Dendritic cell treated with granulocyte-macrophage colony-stimulating factor and Interleukin-4, amounts not matched to agents 40 ng/mL and 50 ng/mL, for 4 days (primary cell): ENCODE results near the gene NABP2.
A peak's percentile ranks its signal among the peaks of the same experiment; 100 is the strongest.

Source experiments
- H3K27ac Mint-ChIP-seq: one replicate; pipeline ENCODE4 v1.8.0; 2022; ENCODE audit warnings: mild to moderate bottlenecking, mixed read lengths
- H3K27me3 Mint-ChIP-seq: one replicate; pipeline ENCODE4 v1.8.0; 2022; ENCODE audit warnings: mild to moderate bottlenecking, mixed read lengths
- H3K36me3 Mint-ChIP-seq: one replicate; pipeline ENCODE4 v1.8.0; 2022; ENCODE audit warnings: low read depth, mixed read lengths
- H3K4me1 Mint-ChIP-seq: one replicate; pipeline ENCODE4 v1.8.0; 2022; ENCODE audit warnings: low read depth, mixed read lengths
- H3K4me3 Mint-ChIP-seq: one replicate; pipeline ENCODE4 v1.8.0; 2022; ENCODE audit warnings: mild to moderate bottlenecking, moderate library complexity, mixed read lengths
- H3K9me3 Mint-ChIP-seq: one replicate; pipeline ENCODE4 v1.8.0; 2022; ENCODE audit warnings: mixed read lengths
- intact Hi-C: fragments of 100-400 bp; cut with micrococcal nuclease; formaldehyde crosslinking; loops from one replicate; pipeline ENCODE4 v1.15.0; 2022

The NABP2 gene

DNA sequence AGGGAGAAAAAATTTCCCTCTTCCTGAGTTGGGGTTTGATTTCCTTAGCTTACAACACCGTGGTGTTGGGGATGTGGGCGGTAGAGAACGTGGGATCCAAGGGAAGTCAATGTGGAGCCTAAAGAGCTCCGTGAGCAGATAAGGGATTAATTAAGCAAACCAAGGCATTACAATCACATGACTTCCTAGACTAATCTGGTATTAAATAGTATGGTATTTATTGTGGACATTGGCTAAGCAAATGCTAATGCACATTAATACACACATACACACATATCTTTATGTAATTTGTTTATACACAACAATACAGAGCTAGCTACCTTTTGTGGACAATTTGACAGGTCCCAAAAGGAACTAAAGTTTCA is 1.6 kb upstream of the NABP2 start:
- intact Hi-C loops = loop anchor here (2.0 to 5.0 kb wide), 2 partner anchors 16 to 35 kb away; partner anchors contain the start of gene ANKRD52
- no peaks in the 10 kb centered on the region for H3K27me3 Mint-ChIP-seq

DNA sequence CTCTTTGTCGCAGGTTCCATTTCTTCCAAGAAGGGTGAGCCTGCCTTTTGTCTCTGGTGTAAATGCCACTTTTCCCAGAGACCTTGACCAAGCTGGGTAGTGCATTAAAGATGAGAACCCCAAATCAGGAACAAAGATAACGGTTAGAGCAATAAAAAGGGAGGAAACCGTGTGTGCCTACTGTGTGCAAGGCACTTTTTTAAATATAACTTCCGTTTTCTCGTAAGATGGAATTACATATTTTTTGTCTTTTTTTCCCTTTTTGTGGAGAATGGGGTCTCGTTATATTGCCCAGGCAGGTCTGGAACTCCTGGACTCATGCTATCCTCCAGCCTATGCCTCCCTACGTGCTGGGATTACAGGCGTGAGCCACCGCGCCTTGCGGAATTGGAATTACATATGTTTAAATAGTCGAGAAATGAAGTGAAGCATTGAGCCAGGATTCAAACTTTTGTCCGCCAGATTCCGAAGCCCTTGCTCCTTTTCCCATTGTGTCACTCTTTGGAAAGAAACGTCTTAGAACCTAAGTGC is 506 bp upstream of the NABP2 start:
- Mint-ChIP-seq H3K4me1 (peaks cover 52% of the 10 kb centered on the region), H3K36me3 (peaks cover 28% of the 10 kb centered on the region), H3K27ac (peak overlapping the region; percentile 100), H3K27me3 (no peaks in the 10 kb centered on the region), H3K4me3 (peak overlapping the region; percentile 81), H3K9me3 (no peaks in the 10 kb centered on the region)
- intact Hi-C loops = loop anchor here (1.0 to 5.0 kb wide), 4 partner anchors 17 to 104 kb away; partner anchors contain the start of gene ANKRD52

More for the DNA sequence above, 1.6 kb upstream of the NABP2 start:
- Mint-ChIP-seq H3K4me3 (peak overlapping the region; percentile 99), H3K4me1 (peaks cover 52% of the 10 kb centered on the region), H3K9me3 (no peaks in the 10 kb centered on the region), H3K36me3 (peaks cover 22% of the 10 kb centered on the region), H3K27ac (peak overlapping the region; percentile 100)

DNA sequence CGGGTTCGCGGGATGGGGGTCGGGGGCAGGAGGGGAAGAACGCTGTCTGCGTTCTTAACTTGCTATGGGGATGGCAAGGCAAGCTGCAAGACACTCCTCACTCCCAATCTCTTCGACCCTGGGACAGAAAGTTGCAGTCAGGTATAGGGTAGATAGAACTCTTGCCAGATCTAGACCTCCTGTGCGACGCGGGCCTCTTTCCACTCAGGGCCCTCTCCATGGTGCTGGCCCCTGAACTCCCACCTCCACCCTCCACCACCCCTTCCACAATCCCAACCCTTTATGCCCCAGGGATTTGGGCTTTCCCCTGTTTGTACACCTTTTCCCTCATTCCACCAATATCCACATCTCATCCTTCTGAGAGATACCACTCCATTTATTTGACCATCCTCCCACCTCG is 812 bp downstream of the NABP2 start:
- Mint-ChIP-seq H3K9me3 (no peaks in the 10 kb centered on the region), H3K36me3 (peaks cover 28% of the 10 kb centered on the region), H3K27me3 (no peaks in the 10 kb centered on the region), H3K27ac (peak overlapping the region; percentile 100), H3K4me3 (peak overlapping the region; percentile 81), H3K4me1 (peaks cover 54% of the 10 kb centered on the region)
- intact Hi-C loops = loop anchor here (1.0 to 5.0 kb wide), 3 partner anchors 32 to 106 kb away; partner anchors contain the start of gene ANKRD52

DNA sequence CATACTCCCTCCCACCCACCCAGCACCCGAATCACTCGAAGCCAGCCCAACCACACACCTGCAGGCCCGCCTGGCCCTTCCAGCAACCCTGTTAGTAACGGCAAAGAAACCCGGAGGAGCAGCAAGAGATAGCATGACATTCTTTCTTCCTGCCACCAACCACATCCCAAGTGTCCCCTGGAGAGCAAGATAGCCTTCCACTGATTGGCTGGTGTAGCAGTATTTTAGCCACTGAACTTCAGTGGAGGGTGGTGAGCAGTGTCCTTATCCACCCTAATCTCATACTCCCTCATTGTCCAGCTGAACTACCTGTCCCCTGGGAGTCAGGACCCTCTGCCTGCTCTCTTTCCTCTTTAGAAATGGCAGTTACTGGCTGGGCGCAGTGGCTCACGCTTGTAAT is 4.9 kb downstream of the NABP2 start:
- intact Hi-C loops = no loop called here
- Mint-ChIP-seq H3K36me3 (peaks cover 14% of the 10 kb centered on the region), H3K9me3 (no peaks in the 10 kb centered on the region), H3K4me1 (peaks cover 23% of the 10 kb centered on the region), H3K27ac (no peak overlapping the region), H3K4me3 (no peak overlapping the region), H3K27me3 (no peaks in the 10 kb centered on the region)

DNA sequence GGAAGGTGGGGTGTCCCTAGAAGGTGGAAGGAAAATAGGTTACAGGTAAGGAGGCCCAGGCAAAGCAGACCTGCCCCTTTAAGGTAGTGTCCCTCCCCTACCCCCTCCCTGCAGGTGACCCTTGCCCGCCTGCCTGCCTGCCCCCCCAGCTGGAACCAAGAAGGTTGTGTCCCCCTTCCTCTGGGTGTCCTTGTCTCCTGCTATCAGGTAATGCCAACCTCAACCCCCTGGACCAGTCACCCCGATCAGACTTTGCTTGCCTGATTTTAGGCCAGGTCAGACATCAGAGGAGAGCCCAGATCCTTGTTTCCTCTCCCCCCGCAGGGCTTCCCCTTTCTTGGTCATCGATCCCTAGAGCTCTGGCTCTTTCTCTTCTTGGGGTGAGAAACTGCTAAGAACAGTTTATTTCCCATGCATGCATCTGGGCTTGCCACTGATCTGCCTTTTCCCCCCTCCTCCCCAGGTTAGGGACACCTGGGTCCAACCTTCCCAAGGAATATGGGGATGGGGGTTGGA is 5.8 kb downstream of the NABP2 start, which contains the start of gene SLC39A5:
Gene SLC39A5, plus strand, starts transcription at position 136 of the 516 bp plus-strand sequence. CDS start 1,224 bp downstream, outside the sequence.
- Mint-ChIP-seq H3K27ac (peak within 1 kb of the TSS; percentile 63), H3K36me3 (peaks cover 14% of the 10 kb centered on the region), H3K9me3 (no peaks in the 10 kb centered on the region), H3K4me3 (no peak within 1 kb of the TSS), H3K4me1 (peaks cover 15% of the 10 kb centered on the region), H3K27me3 (peaks cover under 1% of the 10 kb centered on the region)
- intact Hi-C loops = no loop called here

DNA sequence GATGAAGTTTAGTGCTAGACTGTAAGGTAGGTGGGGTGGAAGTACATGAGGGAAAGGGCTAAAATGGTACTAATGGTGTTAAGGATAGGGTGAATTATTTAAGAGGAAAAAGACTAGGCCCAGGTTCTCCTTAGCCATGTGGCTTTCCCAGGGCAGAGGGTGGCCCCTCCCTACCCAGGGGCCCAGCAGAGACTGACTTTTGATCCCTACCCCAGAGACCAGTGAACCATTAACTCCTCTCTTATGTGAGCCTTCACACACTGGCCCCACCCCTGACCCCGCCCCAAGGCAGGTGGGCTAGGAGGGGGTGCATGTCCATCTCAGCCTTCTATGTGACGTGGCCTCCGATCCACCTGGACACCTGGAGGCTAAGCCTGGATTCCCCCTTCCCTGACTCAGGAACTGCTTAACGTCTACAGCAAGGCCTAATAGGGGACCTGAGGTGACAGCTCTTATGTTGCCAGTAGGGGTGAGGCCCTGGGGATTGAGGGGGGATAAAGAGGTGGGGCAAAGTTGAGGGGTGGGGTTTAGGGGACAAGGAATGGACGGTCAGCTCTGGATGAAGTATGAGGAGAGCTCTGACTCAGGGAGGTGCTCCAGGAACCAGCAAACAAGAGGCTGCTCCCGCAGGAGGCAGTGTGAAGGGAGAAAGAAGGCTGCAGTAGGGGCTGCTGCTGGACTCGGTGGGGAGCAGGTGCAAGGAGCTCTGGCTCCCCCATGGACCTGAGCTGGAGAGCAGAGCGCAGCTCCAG is 6.5 kb downstream of the NABP2 start:
- H3K36me3 Mint-ChIP-seq = peaks cover 14% of the 10 kb centered on the region
- no peaks in the 10 kb centered on the region for H3K9me3 Mint-ChIP-seq
- peaks cover 9% of the 10 kb centered on the region for H3K4me1 Mint-ChIP-seq
- H3K4me3 Mint-ChIP-seq = no peak overlapping the region
- intact Hi-C loops = no loop called here
- peak overlapping the region; percentile 63 for H3K27ac Mint-ChIP-seq
- H3K27me3 Mint-ChIP-seq = peaks cover 3% of the 10 kb centered on the region

DNA sequence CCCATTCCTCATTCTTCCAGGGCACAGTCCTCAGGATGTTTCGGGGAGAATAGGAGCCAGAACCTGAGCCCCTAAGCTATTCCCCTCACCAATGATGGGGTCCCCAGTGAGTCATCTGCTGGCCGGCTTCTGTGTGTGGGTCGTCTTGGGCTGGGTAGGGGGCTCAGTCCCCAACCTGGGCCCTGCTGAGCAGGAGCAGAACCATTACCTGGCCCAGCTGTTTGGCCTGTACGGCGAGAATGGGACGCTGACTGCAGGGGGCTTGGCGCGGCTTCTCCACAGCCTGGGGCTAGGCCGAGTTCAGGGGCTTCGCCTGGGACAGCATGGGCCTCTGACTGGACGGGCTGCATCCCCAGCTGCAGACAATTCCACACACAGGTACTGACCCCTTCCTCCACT is 7.0 kb downstream of the NABP2 start:
- Mint-ChIP-seq H3K4me1 (peaks cover 8% of the 10 kb centered on the region), H3K9me3 (no peaks in the 10 kb centered on the region), H3K27me3 (peaks cover 3% of the 10 kb centered on the region), H3K4me3 (no peak overlapping the region), H3K27ac (no peak overlapping the region), H3K36me3 (peaks cover 17% of the 10 kb centered on the region)
- intact Hi-C loops = no loop called here

DNA sequence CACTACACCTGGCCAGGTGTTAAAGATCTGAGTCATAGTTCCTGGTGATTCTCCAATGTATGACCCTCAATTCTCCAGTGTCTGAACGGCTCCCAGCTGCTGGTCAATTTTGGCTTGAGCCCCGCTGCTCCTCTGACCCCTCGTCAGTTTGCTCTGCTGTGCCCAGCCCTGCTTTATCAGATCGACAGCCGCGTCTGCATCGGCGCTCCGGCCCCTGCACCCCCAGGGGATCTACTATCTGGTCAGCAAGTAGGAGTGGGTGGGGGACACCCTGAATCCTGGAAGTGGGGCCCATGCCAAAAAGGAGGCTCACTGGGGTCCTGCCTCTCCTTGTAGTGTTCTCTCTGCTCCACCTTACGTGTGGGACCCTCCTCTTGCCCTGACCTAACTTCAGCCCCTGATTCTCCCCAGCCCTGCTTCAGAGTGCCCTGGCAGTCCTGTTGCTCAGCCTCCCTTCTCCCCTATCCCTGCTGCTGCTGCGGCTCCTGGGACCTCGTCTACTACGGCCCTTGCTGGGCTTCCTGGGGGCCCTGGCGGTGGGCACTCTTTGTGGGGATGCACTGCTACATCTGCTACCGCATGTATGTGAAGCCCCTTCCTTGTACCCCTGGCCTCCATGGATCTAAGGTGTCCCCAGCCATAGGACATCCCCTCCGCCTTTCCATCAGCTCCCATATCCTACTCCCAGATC is 10.7 kb downstream of the NABP2 start:
- Mint-ChIP-seq H3K36me3 (peaks cover 42% of the 10 kb centered on the region), H3K4me1 (peaks cover 6% of the 10 kb centered on the region), H3K4me3 (no peak overlapping the region), H3K27ac (no peak overlapping the region), H3K27me3 (peaks cover 3% of the 10 kb centered on the region), H3K9me3 (no peaks in the 10 kb centered on the region)
- intact Hi-C loops = no loop called here

DNA sequence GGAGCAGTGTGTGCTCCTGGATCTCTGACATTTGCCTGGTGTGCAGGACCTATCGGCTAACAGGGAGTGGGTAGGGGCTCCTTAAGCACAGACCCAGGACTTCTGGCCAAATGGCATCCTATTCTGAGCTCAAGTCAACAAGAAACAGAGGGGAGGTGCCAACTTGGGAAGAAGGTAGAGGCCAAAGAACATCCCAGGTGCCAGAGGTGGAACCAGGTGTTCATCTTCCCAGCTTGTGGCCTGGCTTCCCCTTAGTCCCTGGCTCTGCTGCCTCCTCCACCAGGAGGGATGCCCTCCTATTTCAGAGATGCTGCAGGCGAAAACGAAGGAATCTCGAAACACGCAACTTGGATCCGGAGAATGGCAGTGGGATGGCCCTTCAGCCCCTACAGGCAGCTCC is 11.9 kb downstream of the NABP2 start:
- peaks cover 54% of the 10 kb centered on the region for H3K36me3 Mint-ChIP-seq
- no peak overlapping the region for H3K27ac Mint-ChIP-seq
- intact Hi-C loops = no loop called here
- H3K27me3 Mint-ChIP-seq = peaks cover 3% of the 10 kb centered on the region
- H3K4me1 Mint-ChIP-seq = no peaks in the 10 kb centered on the region
- H3K9me3 Mint-ChIP-seq = no peaks in the 10 kb centered on the region
- H3K4me3 Mint-ChIP-seq = no peak overlapping the region

DNA sequence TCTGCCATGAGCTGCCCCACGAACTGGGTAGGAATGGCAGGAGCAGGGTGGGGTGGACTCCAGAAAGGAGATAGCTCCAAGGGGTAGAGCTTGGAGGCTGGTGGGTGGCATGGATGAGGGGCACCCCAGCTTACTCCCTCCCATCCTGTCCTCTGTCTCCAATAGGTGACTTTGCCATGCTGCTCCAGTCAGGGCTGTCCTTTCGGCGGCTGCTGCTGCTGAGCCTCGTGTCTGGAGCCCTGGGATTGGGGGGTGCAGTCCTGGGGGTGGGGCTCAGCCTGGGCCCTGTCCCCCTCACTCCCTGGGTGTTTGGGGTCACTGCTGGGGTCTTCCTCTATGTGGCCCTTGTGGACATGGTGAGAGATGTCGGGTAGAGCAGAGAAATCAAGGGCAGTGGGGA is 12.8 kb downstream of the NABP2 start:
- Mint-ChIP-seq H3K27me3 (peaks cover 3% of the 10 kb centered on the region), H3K4me1 (no peaks in the 10 kb centered on the region), H3K36me3 (peaks cover 63% of the 10 kb centered on the region), H3K27ac (no peak overlapping the region), H3K9me3 (no peaks in the 10 kb centered on the region), H3K4me3 (no peak overlapping the region)
- intact Hi-C loops = no loop called here

DNA sequence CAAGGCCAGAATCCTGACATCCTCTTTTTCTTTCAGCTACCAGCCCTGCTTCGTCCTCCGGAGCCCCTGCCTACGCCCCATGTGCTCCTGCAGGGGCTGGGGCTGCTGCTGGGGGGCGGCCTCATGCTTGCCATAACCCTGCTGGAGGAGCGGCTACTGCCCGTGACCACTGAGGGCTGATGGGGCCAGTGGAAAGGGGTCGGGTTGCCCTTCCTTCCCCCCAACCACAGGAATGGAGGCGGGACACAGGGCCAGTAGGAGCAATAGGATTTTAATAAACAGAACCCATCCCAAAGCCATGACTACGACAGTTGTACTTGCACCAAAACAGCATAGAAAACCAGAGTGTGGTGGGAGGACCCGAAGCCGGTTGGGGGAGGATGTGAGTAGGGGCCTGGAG is 13.4 kb downstream of the NABP2 start:
- Mint-ChIP-seq H3K9me3 (no peaks in the 10 kb centered on the region), H3K27ac (no peak overlapping the region)

DNA sequence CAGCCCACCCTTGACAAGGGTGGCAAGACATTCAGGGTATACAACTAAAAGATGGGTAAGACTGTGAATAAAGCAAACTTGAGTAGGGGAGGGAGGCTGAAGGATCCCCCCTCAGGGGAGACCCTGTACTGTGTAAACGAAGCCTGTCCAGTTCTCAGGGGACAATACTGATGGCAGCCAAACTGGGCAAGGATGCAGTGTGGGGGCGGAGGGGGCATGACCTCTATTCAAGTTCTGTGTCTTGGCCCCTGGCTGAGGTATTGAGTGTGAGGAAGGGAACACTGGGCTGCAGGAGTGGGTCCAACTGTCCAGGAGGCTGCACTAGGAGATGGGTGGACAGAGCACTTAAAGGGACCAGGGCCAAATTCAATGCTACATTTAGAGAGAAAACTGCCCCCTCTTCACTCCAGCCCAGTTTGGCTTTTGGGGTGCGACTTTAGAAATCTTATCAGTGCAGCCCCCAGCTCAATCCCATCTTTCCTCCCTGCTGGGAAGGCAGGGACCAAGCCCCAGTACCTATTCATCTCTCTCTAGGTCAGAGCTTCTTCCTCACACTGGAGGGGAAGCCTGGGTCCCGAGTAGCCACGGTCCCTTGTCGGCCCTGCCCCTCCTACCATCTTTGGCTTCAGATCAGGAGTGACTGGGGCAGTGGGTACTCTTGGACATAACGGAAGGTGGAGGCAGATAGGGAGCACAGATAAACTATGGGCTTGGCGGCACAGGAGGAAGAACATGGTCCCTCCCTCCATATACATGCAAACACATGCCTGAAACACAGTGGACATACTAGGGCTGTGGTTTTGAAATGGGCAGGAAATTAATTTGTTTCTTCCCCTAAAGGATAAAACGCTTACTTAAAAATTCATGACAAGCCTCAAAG is 17.5 kb downstream of the NABP2 start:
- Mint-ChIP-seq H3K4me3 (no peak overlapping the region), H3K4me1 (no peaks in the 10 kb centered on the region), H3K36me3 (peaks cover 100% of the 10 kb centered on the region), H3K27me3 (no peaks in the 10 kb centered on the region), H3K27ac (no peak overlapping the region), H3K9me3 (no peaks in the 10 kb centered on the region)
- intact Hi-C loops = no loop called here

More for the DNA sequence above, 13.4 kb downstream of the NABP2 start:
- H3K4me1 Mint-ChIP-seq = no peaks in the 10 kb centered on the region
- intact Hi-C loops = no loop called here
- H3K4me3 Mint-ChIP-seq = no peak overlapping the region
- peaks cover 68% of the 10 kb centered on the region for H3K36me3 Mint-ChIP-seq
- H3K27me3 Mint-ChIP-seq = peaks cover 3% of the 10 kb centered on the region

DNA sequence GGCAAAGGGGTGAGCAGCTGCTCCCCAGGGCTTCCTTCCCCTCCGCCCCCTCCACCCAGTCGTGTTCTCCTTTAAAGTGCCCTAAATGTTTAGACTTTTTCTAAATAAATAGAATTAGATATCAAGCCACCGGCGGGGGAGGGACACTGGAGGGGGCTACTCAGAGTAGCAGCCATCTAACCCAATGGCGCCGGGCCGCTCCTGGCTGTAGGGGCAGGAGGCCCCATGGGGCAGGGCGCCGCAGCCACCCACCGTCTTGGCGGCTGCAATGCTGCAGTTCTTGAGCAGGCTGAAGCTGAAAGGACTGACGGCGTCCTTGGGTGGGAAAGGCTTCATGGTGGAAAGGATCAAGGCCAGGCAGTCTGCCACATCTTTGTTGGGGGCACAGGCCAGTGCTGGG is 18.8 kb downstream of the NABP2 start:
- Mint-ChIP-seq H3K4me1 (no peaks in the 10 kb centered on the region), H3K36me3 (peaks cover 100% of the 10 kb centered on the region), H3K4me3 (no peak overlapping the region), H3K27me3 (no peaks in the 10 kb centered on the region), H3K9me3 (no peaks in the 10 kb centered on the region), H3K27ac (no peak overlapping the region)
- intact Hi-C loops = no loop called here
